Tongue (tissue), 2 donors: ENCODE measurements around the gene KRTAP9-9. TPM values are rescaled to one million over a fixed set of nuclear protein-coding genes. Genes with fewer than 3 reads are reported as not detected.
"Not testable (repeated sequence)": the region's sequence is repeated elsewhere in the genome, so short reads cannot be mapped to it uniquely, and the experiment has no call there.

Experiments
- DNase-seq: peaks from one replicate; pipeline ENCODE4 v3.0.0-alpha.2; 2015
- total RNA-seq: library from RNA; depleted of rRNA; stranded (reverse); fragments of >200 nt; gene quantifications from one replicate; pipeline ENCODE4 v1.2.3, GENCODE V29; 2014

The KRTAP9-9 gene
- not detected for total RNA-seq

DNA sequence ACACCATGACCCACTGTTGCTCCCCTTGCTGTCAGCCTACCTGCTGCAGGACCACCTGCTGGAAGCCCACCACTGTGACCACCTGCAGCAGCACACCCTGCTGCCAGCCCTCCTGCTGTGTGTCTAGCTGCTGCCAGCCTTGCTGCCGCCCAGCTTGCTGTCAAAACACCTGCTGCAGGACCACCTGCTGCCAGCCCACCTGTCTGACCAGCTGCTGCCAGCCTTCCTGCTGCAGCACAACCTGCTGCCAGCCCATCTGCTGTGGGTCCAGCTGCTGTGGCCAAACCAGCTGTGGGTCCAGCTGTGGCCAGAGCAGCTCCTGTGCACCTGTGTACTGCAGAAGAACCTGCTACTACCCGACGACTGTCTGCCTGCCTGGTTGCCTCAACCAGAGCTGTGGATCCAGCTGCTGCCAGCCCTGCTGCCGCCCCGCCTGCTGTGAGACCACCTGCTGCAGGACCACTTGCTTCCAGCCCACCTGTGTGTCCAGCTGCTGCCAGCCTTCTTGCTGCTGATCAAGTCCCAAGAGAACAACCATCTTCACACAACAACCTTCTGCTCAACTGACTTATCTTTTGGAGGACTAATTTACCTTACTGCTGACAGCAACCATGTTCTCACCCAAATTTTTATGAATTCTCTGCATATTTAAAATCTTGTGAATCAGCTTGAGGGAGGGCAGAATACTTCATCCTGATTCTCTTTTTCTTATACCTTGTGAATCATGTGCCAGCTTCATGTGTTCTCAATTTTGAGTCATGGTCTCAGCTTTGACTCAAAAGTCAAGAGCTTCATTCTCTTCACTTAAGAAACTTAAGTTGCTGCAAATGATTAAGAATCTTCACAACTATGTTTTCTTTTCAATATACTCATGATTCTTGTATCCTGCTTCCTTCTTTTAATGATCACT is at the start of gene KRTAP9-9:
KRTAP9-9 (plus strand) TSS at position 4 of the 910 bp plus-strand sequence.
- not testable (repeated sequence) for DNase-seq

DNA sequence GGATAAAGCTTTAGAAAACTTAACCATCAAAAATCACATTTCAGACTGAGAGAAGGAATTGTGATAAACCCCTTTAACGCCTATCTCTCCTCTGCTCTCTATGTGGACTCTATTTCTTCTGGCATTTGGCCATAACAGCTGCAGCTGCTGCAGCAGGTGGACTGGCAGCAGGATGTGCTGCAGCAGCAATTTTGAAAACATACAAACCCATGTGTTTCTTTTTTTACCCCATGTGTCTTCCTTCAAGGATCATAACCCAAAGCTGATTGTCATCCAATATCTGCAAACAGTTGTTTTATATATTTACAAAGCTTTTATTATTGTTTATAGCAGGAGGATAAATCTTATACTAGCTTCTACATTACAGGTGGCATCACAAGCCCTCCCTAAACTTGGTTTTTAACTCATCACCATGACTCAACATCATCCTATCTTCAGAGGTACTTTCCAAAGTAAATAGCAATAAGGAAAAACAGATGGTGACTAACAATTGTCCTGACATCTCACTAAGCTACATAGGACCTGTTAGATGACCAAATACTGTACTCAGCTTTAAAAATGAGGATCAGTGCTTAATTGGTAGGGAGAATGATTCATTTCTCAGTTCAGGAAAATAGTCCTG is 43.2 kb upstream of the KRTAP9-9 start:
- peak; percentile 58 for DNase-seq

GRCh38 chr17:41212524-41213169 is 42.5 kb upstream of the KRTAP9-9 start:
- peak; percentile 23 for DNase-seq

DNA sequence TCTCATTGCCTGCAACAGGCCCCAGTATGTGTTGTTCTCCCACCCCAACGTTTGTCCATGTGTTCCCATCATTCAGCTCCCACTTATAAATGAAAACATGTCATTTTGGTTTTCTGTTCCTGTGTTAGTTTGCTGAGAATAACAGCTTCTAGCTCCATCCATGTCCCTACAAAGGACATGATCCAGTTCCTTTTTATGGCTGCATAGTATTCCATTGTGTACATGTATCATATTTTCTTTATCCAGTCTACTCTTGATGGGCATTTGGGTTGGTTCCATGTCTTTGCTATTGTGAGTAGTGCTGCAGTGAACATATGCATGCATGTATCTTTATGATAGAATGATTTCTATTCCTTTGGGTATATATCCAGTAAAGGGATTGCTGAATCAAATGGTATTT is 39.5 kb upstream of the KRTAP9-9 start:
- DNase-seq, result no peak

GRCh38 chr17:41223821-41224220 is 31.4 kb upstream of the KRTAP9-9 start:
- DNase-seq, result no peak

GRCh38 chr17:41226051-41226450 is 29.1 kb upstream of the KRTAP9-9 start:
- DNase-seq, result no peak

- not testable (repeated sequence) for DNase-seq
Observed at GRCh38 chr17:41226598-41227095, 28.5 kb upstream of the KRTAP9-9 start, which contains the start of gene KRTAP9-2. TSS of gene KRTAP9-2 (plus strand) at chr17:41226648. CDS start at chr17:41226655, 7 bp downstream.

GRCh38 chr17:41230094-41230493 is 25.1 kb upstream of the KRTAP9-9 start:
- DNase-seq, result no peak

- no peak for DNase-seq
Observed at GRCh38 chr17:41231731-41232130, 23.5 kb upstream of the KRTAP9-9 start.

DNA sequence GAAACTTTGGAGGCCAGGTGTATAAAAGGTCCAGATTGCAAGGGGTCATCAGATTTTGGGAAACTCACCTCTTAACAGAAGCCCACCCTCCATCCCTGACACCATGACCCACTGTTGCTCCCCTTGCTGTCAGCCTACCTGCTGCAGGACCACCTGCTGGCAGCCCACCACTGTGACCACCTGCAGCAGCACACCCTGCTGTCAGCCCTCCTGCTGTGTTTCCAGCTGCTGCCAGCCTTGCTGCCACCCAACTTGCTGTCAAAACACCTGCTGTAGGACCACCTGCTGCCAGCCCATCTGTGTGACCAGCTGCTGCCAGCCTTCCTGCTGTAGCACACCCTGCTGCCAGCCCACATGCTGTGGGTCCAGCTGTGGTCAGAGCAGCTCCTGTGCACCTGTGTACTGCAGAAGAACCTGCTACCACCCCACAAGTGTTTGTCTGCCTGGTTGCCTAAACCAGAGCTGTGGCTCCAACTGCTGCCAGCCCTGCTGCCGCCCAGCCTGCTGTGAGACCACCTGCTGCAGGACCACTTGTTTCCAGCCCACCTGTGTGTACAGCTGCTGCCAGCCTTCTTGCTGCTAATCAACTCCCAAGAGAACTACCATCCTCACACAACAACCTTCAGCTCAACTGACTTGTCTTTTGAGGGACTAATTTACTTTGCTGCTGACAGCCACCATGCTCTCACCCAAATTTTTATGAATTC is 22.6 kb upstream of the KRTAP9-9 start, which contains the start of gene KRTAP9-3:
KRTAP9-3 (plus strand) TSS at position 51 of the 707 bp plus-strand sequence; CDS start at position 104, 53 bp downstream.
- DNase-seq, result not testable (repeated sequence)

DNA sequence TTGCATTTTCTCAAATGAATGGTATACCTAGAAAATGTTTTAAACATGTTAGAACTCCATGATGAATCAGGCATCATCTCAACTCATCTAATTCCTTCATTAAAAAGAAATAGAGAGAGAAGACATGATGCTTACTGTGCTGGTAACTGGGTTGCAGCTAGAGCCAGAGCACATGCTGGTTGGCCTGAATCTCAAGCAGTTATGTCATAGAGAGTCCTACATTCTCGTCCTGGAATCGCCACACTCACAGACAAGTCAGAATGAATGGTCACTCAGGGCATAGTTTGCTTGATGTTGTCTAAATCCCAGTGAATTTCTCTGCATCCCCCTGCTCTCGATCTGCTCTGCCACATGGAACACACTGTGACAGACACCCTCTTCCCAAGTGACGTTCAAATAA is 18.1 kb upstream of the KRTAP9-9 start:
- DNase-seq, result not testable (repeated sequence)

DNA sequence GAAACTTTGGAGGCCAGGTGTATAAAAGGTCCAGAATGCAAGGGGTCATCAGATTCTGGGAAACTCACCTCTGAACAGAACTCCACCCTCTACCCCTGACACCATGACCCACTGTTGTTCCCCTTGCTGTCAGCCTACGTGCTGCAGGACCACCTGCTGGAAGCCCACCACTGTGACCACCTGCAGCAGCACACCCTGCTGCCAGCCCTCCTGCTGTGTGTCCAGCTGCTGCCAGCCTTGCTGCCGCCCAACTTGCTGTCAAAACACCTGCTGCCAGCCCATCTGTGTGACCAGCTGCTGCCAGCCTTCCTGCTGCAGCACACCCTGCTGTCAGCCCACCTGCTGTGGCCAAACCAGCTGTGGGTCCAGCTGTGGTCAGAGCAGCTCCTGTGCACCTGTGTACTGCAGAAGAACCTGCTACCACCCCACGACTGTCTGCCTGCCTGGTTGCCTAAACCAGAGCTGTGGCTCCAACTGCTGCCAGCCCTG is 17.2 kb upstream of the KRTAP9-9 start, which contains the start of gene KRTAP9-8:
KRTAP9-8 (plus strand) TSS at position 51 of the 489 bp plus-strand sequence; CDS start at position 104, 53 bp downstream.
- DNase-seq, result not testable (repeated sequence)

DNA sequence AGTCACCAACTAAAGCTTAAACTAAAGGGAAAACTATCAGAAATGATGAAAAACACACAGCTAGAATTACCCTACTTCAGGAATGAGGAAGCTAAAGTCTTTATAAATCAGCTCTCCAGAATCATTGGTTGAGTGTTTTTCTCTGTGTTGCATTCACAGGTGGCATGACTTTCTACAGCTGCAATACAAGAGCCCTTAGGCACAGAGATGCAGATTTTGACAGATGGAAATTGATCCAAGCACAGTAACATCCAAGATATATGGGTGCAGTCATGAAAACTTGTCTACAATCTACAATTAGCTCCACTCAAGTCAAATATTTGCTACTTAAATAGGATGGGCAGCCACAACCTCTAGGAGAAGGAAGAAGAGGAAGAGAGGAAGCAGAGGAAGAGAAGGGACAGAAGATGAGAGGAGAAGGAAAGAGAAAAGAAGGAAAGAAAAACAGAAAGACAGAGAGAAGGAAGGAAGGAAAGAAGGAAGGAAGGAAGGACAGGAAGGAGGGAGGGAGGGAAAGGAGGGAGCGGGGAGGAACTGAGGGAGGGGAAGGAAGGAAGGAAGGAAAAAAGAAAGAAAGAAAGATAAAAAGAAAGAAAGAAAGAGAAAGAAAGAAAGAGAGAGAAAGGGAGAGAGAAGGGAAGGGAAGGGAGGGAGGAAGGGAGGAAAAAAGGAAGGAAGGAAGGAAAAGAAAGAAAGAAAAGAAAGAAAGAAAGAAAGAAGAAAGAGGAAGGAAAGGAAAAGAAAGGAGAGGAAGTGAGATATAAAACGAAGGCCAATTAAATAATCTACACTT is 8.0 kb upstream of the KRTAP9-9 start:
- DNase-seq, result not testable (repeated sequence)

GRCh38 chr17:41249637-41250240 is 5.4 kb upstream of the KRTAP9-9 start, which contains the start of gene KRTAP9-4:
TSS of gene KRTAP9-4 (plus strand) at chr17:41249687. CDS start at chr17:41249721, 34 bp downstream.
- not testable (repeated sequence) for DNase-seq

DNA sequence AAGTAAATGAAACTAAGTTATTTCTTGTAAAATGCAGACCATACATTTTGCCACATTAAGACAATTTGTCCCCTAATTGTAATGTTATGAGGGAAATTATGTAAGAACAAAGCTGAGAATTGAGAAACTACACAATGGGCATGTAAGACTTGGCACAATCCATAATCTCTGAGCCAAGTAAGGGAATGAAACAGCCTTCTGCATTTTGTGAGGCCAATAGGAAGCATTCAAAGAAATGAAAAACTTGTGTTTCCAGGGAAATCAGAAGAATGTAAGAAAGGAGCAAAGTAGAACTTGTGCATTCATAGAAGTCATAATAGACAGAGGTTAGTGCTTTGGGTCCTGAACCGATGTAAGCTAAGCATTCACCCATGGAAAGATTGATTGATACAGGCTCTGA is 3.9 kb upstream of the KRTAP9-9 start:
- no peak for DNase-seq

DNA sequence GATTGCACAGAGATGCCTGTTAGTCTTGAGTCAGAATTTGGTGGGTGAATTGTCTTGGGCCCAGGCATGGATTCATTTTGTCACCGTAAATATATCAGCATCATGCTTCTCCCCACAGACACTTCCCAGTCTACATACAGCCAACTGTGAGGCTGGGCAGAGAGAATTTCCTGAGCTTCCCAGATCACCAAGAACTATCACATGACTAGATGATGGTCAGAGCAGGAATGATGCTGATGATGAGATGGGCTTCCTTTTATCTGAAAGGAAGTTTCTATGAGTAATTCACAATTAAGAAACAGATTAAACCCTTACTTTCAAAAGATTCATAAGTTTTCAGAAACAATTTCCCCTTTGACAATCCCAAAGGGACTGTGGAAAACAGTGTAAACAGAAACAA is 323 bp upstream of the KRTAP9-9 start:
- DNase-seq, result no peak

DNA sequence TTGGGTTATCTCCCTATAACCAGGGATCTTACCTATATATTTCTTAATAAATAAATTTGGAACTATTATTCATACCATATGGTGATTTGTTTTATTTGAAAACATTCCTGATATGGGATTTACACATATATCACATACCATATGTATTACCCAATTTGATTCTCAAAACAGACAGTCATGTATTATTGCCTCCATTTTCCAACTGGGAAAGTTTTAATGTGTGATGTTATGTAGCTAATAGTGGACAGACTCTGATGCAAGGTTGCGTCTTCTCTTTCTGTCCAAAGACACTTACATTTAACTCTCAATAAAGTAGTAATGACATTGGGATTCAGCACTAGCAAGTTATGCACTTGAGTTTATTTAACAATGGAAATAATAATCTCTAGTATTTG is 1.1 kb downstream of the KRTAP9-9 start:
- no peak for DNase-seq

DNA sequence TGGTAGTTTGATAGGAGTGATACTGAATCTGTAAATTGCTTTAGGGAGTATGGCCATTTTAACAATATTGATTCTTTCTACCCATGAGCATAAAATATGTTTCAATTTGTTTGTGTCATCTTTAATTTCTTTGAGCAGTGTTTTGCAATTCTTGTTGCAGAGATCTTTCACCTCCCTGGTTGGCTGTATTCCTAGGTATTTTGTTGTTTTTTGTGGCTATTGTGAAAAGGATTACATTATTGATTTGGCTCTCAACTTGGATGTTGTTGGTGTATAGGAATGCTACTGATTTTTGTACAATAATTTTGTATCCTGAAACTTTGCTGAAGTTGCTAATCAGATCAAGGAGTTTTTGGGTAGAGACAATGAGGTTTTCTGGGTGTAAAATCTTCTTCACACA is 3.2 kb downstream of the KRTAP9-9 start:
- no peak for DNase-seq

DNA sequence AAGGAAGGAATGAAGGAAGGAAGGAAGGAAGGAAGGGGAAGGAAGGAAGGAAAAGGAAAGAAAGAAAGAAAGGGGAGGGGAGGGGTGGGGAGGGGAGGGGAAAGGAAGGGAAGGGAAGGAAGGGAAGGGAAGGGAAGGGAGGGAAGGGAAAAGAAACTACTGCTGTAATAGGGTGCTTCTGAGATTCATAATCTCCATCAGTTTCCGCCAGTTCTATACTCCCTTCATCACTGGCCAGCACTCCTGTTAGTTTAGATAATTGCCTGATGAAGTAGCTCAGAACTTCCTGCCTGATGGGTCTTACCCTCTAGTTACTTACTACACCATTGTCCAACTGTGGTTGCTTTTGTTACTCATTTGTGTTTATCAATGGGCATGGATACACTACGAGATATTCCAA is 8.0 kb downstream of the KRTAP9-9 start:
- DNase-seq, result no peak

DNA sequence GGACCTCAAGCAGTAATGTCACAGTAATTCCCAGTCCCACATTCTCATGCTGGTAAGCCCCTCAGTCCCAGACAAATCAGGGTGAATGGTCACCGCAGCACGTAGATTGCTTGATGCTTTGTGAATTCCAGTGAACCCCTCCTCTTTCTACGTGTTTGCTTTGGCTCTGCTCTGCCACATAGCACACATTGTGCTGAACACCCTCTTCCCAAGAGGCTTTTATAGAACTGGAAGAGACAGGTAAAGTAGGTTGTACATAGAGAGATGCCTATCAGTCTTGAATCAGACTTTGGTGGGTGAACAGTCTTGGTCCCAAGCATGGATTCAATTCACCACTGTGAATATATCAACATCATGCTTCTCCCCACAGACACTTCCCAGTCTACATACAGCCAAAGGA is 9.4 kb downstream of the KRTAP9-9 start:
- DNase-seq, result no peak
